ENCODE data around the gene ESPL1.

The ESPL1 gene

GRCh38 chr12:53241623-53242412, 26.3 kb upstream of the ESPL1 start:
- Histone ChIP-seq H3K4me1 (ENCODE audit: control insufficient read depth in 2 of 2, insufficient read depth in 1 of 2, low read depth in 1 of 2, low read length in 2 of 2) (peaks cover 11% of the 10 kb centered on the region in 2 donors), H4K8ac (ENCODE audit: low read depth, low read length) (peak overlapping the region; percentile 99), H2BK15ac (ENCODE audit: low read length) (peak overlapping the region; percentile 95), H3K18ac (ENCODE audit: low read length) (peak overlapping the region; percentile 95), H2AK5ac (ENCODE audit: low read depth, low read length) (peak overlapping the region; percentile 85), H2BK5ac (ENCODE audit: low read length) (no peak overlapping the region), H4K91ac (ENCODE audit: low read depth, low read length, poor library complexity) (no peak overlapping the region), H2BK120ac (ENCODE audit: low read depth, low read length) (peak overlapping the region; percentile 16), H3K79me1 (ENCODE audit: low read depth, low read length) (no peaks in the 10 kb centered on the region), H3K9me3 (replicated peaks in 1 of 2; ENCODE audit: control insufficient read depth in 2 of 2, insufficient read depth in 1 of 2, low read depth in 1 of 2, low read length in 2 of 2) (no peaks in the 10 kb centered on the region), H2BK12ac (ENCODE audit: low read length) (peak overlapping the region; percentile 95), H3K27me3 (ENCODE audit: control insufficient read depth in 3 of 3, insufficient read depth in 3 of 3, low read depth in 1 of 3, low read length in 3 of 3) (peaks cover 0 to 12% (median 3%) of the 10 kb centered on the region in 3 experiments), H3K27ac (replicated peaks; ENCODE audit: low read length) (no peak overlapping the region), H3K4me3 (ENCODE audit: low read length in 2 of 2) (no peak overlapping the region), H3K4ac (ENCODE audit: low read length) (peak overlapping the region; percentile 79), H3K36me3 (replicated peaks in 1 of 2; ENCODE audit: control insufficient read depth in 2 of 2, insufficient read depth in 2 of 2, low read length in 2 of 2) (no peaks in the 10 kb centered on the region), H2AFZ (ENCODE audit: low read length) (peak overlapping the region; percentile 68), H3K23ac (ENCODE audit: low read depth, low read length, poor library complexity) (peak overlapping the region; percentile 52), H3K4me2 (ENCODE audit: insufficient read depth, low read length, poor library complexity, severe bottlenecking) (peak overlapping the region; percentile 22), H3K14ac (ENCODE audit: low read length) (peak overlapping the region; percentile 96), H3K9ac (ENCODE audit: low read depth, low read length, poor library complexity) (peak overlapping the region; percentile 12)
- no peak for DNase-seq (ENCODE audit: low spot score)
- no CpG with 5 or more reads among the region's 11 CpGs for WGBS, 2 donors (ENCODE audit: extremely low coverage in 2 of 2, insufficient read length in 2 of 2, insufficient replicate concordance in 1 of 2)

- Histone ChIP-seq H4K8ac (ENCODE audit: low read depth, low read length) (no peak overlapping the region), H3K9me3 (replicated peaks in 1 of 2; ENCODE audit: control insufficient read depth in 2 of 2, insufficient read depth in 1 of 2, low read depth in 1 of 2, low read length in 2 of 2) (no peaks in the 10 kb centered on the region), H2BK120ac (ENCODE audit: low read depth, low read length) (no peak overlapping the region), H3K14ac (ENCODE audit: low read length) (no peak overlapping the region), H4K91ac (ENCODE audit: low read depth, low read length, poor library complexity) (no peak overlapping the region), H3K27me3 (ENCODE audit: control insufficient read depth in 3 of 3, insufficient read depth in 3 of 3, low read depth in 1 of 3, low read length in 3 of 3) (peaks cover 0 to 8% (median 0%) of the 10 kb centered on the region in 3 experiments), H3K36me3 (replicated peaks in 1 of 2; ENCODE audit: control insufficient read depth in 2 of 2, insufficient read depth in 2 of 2, low read length in 2 of 2) (no peaks in the 10 kb centered on the region), H3K18ac (ENCODE audit: low read length) (no peak overlapping the region), H3K4me3 (ENCODE audit: low read length in 2 of 2) (no peak overlapping the region), H3K23ac (ENCODE audit: low read depth, low read length, poor library complexity) (no peak overlapping the region), H3K9ac (ENCODE audit: low read depth, low read length, poor library complexity) (no peak overlapping the region), H2AK5ac (ENCODE audit: low read depth, low read length) (no peak overlapping the region), H3K4ac (ENCODE audit: low read length) (no peak overlapping the region), H2AFZ (ENCODE audit: low read length) (peak overlapping the region; percentile 64), H3K27ac (replicated peaks; ENCODE audit: low read length) (no peak overlapping the region), H3K4me2 (ENCODE audit: insufficient read depth, low read length, poor library complexity, severe bottlenecking) (no peak overlapping the region), H2BK5ac (ENCODE audit: low read length) (no peak overlapping the region), H3K4me1 (ENCODE audit: control insufficient read depth in 2 of 2, insufficient read depth in 1 of 2, low read depth in 1 of 2, low read length in 2 of 2) (peaks cover 11% of the 10 kb centered on the region in 2 donors), H2BK12ac (ENCODE audit: low read length) (no peak overlapping the region), H3K79me1 (ENCODE audit: low read depth, low read length) (no peaks in the 10 kb centered on the region), H2BK15ac (ENCODE audit: low read length) (no peak overlapping the region)
- DNase-seq (ENCODE audit: low spot score), result no peak
- no CpG with 5 or more reads among the region's 1 CpG for WGBS, 2 donors (ENCODE audit: extremely low coverage in 2 of 2, insufficient read length in 2 of 2, insufficient replicate concordance in 1 of 2)
Observed at GRCh38 chr12:53244337-53244736, 23.8 kb upstream of the ESPL1 start.

- Histone ChIP-seq H3K27me3 (ENCODE audit: control insufficient read depth in 3 of 3, insufficient read depth in 3 of 3, low read depth in 1 of 3, low read length in 3 of 3) (peaks cover 0 to 5% (median 0%) of the 10 kb centered on the region in 3 experiments), H2AK5ac (ENCODE audit: low read depth, low read length) (no peak overlapping the region), H3K4ac (ENCODE audit: low read length) (no peak overlapping the region), H3K18ac (ENCODE audit: low read length) (no peak overlapping the region), H3K23ac (ENCODE audit: low read depth, low read length, poor library complexity) (no peak overlapping the region), H3K36me3 (replicated peaks in 1 of 2; ENCODE audit: control insufficient read depth in 2 of 2, insufficient read depth in 2 of 2, low read length in 2 of 2) (no peaks in the 10 kb centered on the region), H2BK12ac (ENCODE audit: low read length) (no peak overlapping the region), H2BK120ac (ENCODE audit: low read depth, low read length) (no peak overlapping the region), H2BK15ac (ENCODE audit: low read length) (no peak overlapping the region), H3K4me2 (ENCODE audit: insufficient read depth, low read length, poor library complexity, severe bottlenecking) (no peak overlapping the region), H2AFZ (ENCODE audit: low read length) (no peak overlapping the region), H3K14ac (ENCODE audit: low read length) (no peak overlapping the region), H3K27ac (replicated peaks; ENCODE audit: low read length) (no peak overlapping the region), H3K79me1 (ENCODE audit: low read depth, low read length) (no peaks in the 10 kb centered on the region), H3K4me1 (ENCODE audit: control insufficient read depth in 2 of 2, insufficient read depth in 1 of 2, low read depth in 1 of 2, low read length in 2 of 2) (peaks cover 11% of the 10 kb centered on the region in 2 donors), H3K9ac (ENCODE audit: low read depth, low read length, poor library complexity) (no peak overlapping the region), H2BK5ac (ENCODE audit: low read length) (no peak overlapping the region), H4K8ac (ENCODE audit: low read depth, low read length) (no peak overlapping the region), H3K9me3 (replicated peaks in 1 of 2; ENCODE audit: control insufficient read depth in 2 of 2, insufficient read depth in 1 of 2, low read depth in 1 of 2, low read length in 2 of 2) (no peaks in the 10 kb centered on the region), H4K91ac (ENCODE audit: low read depth, low read length, poor library complexity) (no peak overlapping the region), H3K4me3 (ENCODE audit: low read length in 2 of 2) (no peak overlapping the region)
- no CpG with 5 or more reads among the region's 3 CpGs for WGBS, 2 donors (ENCODE audit: extremely low coverage in 2 of 2, insufficient read length in 2 of 2, insufficient replicate concordance in 1 of 2)
- DNase-seq (ENCODE audit: low spot score), result no peak
Observed at GRCh38 chr12:53245286-53245685, 22.8 kb upstream of the ESPL1 start.

DNA sequence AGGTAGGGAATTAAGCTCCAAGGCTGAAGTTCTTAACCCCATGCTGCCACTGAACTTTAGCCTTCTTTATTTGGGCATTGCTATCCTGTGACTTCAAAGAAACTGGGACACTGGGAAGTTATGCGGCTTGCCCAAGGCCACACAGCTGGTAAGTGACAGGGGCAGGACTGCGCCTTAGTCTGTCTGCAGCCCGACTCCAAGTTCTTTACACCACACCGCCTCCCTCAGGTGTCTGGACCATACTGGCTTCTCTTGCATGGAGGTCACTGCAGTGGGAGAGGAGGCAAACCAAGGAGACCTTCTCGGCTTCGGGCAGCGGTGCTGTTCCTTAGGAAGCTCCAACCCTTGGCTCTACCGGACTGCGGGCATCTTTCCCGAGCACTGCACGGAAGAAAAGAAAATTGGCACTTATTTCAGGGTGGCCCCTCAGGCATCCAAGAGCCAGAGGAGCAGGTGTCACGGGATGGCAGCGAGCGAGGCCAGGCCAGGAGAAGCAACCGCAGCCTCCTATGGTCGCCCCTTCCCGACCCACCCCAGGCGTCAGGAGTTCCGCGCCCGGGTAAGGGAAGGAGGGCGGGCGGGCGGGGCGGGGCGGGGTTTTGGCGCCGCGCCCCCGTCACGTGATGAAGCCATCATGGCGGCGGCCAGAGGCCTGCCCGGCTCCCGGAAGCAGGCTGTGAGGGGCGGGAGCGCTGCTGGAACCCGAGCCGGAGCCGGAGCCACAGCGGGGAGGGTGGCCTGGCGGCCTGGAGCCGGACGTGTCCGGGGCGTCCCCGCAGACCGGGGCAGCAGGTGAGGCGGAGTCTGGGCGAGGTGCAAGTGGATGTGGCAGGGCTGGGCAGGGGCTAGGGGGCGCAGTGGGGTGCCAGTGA, 16.4 kb upstream of the ESPL1 start:
- Histone ChIP-seq H3K9ac (ENCODE audit: low read depth, low read length, poor library complexity) (peak overlapping the region; percentile 98), H4K91ac (ENCODE audit: low read depth, low read length, poor library complexity) (no peak overlapping the region), H3K27ac (replicated peaks; ENCODE audit: low read length) (peak overlapping the region; percentile 43), H3K4me1 (ENCODE audit: control insufficient read depth in 2 of 2, insufficient read depth in 1 of 2, low read depth in 1 of 2, low read length in 2 of 2) (peaks cover 12% of the 10 kb centered on the region in 2 donors), H3K18ac (ENCODE audit: low read length) (peak overlapping the region; percentile 91), H2BK12ac (ENCODE audit: low read length) (no peak overlapping the region), H3K27me3 (ENCODE audit: control insufficient read depth in 3 of 3, insufficient read depth in 3 of 3, low read depth in 1 of 3, low read length in 3 of 3) (peaks cover 0 to 2% (median 0%) of the 10 kb centered on the region in 3 experiments), H2AK5ac (ENCODE audit: low read depth, low read length) (peak overlapping the region; percentile 63), H2BK5ac (ENCODE audit: low read length) (peak overlapping the region; percentile 75), H2BK120ac (ENCODE audit: low read depth, low read length) (no peak overlapping the region), H3K36me3 (replicated peaks in 1 of 2; ENCODE audit: control insufficient read depth in 2 of 2, insufficient read depth in 2 of 2, low read length in 2 of 2) (peaks cover 8 to 9% of the 10 kb centered on the region in 2 donors), H3K4ac (ENCODE audit: low read length) (no peak overlapping the region), H3K79me1 (ENCODE audit: low read depth, low read length) (peaks cover 7% of the 10 kb centered on the region), H3K23ac (ENCODE audit: low read depth, low read length, poor library complexity) (peak overlapping the region; percentile 97), H2AFZ (ENCODE audit: low read length) (peak overlapping the region; percentile 90), H3K4me2 (ENCODE audit: insufficient read depth, low read length, poor library complexity, severe bottlenecking) (peak overlapping the region; percentile 91), H3K4me3 (ENCODE audit: low read length in 2 of 2) (peak overlapping the region; percentile 77 to 93), H3K14ac (ENCODE audit: low read length) (peak overlapping the region; percentile 99), H2BK15ac (ENCODE audit: low read length) (no peak overlapping the region), H4K8ac (ENCODE audit: low read depth, low read length) (peak overlapping the region; percentile 93), H3K9me3 (replicated peaks in 1 of 2; ENCODE audit: control insufficient read depth in 2 of 2, insufficient read depth in 1 of 2, low read depth in 1 of 2, low read length in 2 of 2) (no peaks in the 10 kb centered on the region)
- no CpG with 5 or more reads among the region's 51 CpGs for WGBS, 2 donors (ENCODE audit: extremely low coverage in 2 of 2, insufficient read length in 2 of 2, insufficient replicate concordance in 1 of 2)
- peak; percentile 75 for DNase-seq (ENCODE audit: low spot score)

All from neuronal stem cell (in vitro differentiated cells).